AG09319 (cell line): ENCODE measurements around the gene SGIP1.
"Not testable (repeated sequence)": the region's sequence is repeated elsewhere in the genome, so short reads cannot be mapped to it uniquely, and the experiment has no call there.

Experiments
- DNase-seq: peaks from one replicate; pipeline ENCODE4 v3.0.0-alpha.2; 2010; ENCODE audit warnings: low read depth; ENCODE audit errors: extremely low read depth
- TF ChIP-seq, protein P1 (sequence below): IDR thresholded peaks from 2 replicates; pipeline ENCODE4 v1.5.1; 2011; ENCODE audit warnings: low read depth, mild to moderate bottlenecking, inconsistent platforms, low read length, moderate library complexity

The SGIP1 gene

DNA sequence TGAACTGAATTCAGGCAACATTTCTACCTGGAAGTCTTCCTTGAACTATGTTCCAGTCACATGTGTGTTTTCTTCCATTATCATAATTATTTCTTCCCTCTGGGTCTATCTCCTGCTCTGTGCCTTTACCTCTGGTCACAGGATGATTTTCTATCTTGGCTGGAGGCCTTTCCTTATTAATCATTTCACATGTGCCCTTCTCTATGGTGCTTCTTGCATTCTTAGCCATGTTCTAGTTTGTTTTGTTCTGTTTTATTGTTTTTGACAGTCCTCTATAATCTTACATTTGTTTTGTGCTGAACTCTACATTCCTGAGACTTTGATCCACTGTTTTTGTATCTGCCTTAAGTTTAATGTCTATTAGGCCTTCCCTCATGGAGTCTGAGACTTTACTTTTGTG is 51.0 kb downstream of the SGIP1 start:
- DNase-seq: no peak
- TF ChIP-seq, protein P1, sequence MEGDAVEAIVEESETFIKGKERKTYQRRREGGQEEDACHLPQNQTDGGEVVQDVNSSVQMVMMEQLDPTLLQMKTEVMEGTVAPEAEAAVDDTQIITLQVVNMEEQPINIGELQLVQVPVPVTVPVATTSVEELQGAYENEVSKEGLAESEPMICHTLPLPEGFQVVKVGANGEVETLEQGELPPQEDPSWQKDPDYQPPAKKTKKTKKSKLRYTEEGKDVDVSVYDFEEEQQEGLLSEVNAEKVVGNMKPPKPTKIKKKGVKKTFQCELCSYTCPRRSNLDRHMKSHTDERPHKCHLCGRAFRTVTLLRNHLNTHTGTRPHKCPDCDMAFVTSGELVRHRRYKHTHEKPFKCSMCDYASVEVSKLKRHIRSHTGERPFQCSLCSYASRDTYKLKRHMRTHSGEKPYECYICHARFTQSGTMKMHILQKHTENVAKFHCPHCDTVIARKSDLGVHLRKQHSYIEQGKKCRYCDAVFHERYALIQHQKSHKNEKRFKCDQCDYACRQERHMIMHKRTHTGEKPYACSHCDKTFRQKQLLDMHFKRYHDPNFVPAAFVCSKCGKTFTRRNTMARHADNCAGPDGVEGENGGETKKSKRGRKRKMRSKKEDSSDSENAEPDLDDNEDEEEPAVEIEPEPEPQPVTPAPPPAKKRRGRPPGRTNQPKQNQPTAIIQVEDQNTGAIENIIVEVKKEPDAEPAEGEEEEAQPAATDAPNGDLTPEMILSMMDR: no peak

DNA sequence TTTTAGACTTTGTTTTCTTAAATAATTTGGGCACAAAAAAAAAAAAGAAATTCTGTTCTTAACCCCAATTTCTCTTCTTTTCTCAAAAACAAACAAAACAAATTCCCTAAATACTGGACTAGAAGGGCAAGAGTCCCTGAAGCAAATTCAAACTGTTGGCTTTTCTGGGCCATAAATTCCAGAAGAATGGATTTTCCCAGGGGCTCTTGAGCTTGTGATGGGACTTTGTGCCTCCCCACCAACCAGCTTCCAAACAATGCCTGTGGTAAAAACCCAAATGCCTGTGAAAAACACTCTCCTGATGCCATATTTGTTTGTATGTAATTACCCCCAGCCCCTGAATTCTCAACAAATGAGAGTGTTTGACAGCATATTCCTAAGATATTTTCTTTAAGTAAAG is 55.4 kb downstream of the SGIP1 start:
- DNase-seq: no peak
- TF ChIP-seq, protein P1: no peak

DNA sequence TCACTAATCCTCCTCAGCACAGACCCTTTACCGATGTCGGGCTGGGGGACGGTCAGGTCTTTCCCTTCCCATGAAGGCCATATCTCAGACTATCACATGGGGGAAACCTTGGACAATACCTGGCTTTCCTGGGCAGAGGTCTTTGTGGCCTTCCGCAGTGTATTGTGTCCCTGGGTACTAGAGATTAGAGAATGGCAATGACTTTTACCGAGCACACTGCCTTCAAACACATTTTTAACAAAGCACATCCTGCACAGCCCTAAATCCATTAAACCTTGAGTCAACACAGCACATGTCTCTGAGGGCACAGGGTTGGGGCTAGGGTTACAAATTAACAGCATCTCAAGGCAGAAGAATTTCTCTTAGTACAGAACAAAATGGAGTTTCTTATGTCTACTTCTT is 58.2 kb downstream of the SGIP1 start:
- not testable (repeated sequence) for DNase-seq

DNA sequence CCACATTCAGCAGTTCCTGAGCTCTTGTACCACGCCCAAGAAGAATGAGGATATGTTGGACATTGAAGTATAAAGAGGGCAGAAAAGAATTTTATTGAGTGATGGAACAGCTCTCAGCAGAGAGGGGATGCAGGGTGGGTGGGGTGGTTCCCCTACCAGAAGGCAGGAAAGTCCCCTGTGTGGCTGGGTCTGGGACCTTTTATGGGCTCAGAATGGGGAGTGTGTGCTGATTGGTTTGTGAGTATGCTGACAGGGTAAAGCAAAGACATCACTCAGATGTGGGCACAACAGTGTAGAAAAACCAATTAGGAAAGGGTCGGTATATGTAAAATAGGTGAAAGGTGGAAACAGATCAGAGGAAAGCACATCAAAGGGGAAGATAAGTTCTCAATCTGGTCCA is 62.2 kb downstream of the SGIP1 start:
- DNase-seq: no peak

DNA sequence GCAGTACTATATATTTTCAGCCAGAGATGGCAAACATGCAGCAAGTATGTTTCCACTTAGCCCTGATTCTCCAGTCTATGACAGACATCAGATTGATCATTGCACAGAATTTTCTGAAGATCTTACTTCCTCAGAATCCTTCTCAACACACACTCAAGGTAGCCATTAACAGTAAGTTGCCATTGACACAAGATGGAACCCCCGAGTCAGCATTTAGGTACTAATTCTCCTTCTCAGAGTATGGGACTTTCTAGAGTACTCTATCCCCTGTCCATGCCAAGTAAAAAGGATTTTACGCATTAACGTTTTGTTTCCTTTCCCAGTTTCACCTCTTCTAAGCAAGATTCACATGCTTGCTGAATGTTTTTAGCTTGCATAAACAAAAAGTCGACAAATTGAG is 63.5 kb downstream of the SGIP1 start:
- no peak for DNase-seq
- TF ChIP-seq, protein P1: no peak

More for the DNA sequence above, 62.2 kb downstream of the SGIP1 start:
- TF ChIP-seq, protein P1: no peak

DNA sequence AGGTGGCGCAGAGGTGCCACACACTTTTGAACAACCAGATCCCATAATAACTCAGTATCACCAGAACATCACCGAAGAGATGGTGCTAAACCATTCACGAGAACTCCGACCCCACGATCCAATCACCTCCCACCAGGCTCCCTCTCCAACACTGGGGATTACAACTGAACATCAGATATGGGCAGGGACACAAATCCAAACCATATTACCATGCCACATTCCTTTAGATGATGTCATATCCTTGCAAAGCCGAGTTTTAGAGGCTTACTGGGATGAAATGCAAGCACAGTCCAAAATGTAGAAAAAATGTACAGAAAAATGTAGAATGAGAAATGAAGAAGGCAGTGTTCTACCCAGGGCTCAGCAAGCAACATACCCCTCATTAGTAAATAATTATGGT is 64.7 kb downstream of the SGIP1 start:
- TF ChIP-seq, protein P1: no peak
- DNase-seq: peak; percentile 40

DNA sequence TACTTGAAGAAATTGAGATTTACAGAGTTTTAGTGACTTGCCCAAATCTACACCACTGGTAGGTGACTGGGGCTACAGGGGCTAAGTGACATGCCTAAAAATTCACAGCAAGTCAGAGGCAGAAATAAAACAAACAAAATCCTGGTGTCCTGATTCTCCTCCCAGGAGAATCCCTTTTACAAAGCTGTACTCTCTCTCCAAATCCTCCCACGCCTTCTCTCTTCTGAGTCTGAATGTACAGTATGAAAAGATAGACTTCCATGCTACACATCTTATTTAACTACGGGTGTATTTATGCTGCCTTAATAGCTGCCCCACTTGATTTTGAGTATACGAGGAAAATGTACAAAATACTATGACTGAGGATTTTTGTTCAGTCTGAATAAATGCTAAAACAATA is 65.4 kb downstream of the SGIP1 start:
- TF ChIP-seq, protein P1: no peak
- no peak for DNase-seq

DNA sequence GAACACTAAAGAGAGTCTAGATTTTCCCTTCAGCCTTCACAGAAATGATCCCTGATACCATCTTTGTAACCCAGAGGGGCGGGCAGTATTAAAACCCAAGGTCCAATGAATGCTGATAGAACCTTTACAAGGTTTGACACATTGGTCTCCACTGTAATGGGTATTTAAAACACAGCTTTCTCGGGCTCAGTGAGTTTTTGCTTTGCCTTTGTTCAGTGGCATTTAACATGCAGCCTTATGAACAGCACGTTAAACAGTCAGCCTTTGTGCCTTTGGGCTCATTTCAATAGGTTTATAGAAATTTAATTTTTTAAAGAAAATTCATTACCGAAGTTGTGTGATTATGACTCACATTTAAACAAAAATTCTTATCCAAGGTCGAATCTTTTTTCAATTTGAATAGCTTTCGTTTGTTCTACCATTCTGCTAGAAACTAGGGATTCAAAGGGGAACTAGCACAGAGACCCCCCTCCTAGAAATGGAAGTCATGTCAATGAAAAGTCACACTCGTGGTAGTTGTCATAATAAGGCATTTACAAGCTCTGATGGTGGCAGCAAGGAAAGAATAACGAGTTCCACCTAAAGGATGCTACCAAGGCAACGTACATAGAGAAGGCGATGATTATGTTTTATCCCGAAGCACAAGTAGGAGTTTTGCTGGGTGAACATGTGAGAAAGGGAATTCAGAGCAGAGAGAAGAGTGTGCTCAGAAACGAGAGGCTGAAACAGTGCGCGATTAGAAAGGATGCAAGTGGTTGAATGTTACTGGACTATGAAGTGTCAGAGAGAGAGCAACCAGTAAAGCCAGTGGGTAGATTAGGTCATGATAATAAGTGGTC is 66.2 kb downstream of the SGIP1 start:
- no peak for DNase-seq
- TF ChIP-seq, protein P1: no peak
